Measurements from ENCODE around the gene DMD.
"Not testable (repeated sequence)": the region's sequence is repeated elsewhere in the genome, so short reads cannot be mapped to it uniquely, and the experiment has no call there.

DMD gene

GRCh38 chrX:31384471-31384870 lies 1826.9 kb downstream of the DMD start:
- DNase-seq (ENCODE audit: low read depth) = no peak

GRCh38 chrX:31383991-31384390 lies 1827.4 kb downstream of the DMD start:
- TF ChIP-seq CTCF (IDR thresholded peaks at IDR 0.05; ENCODE audit: control insufficient read depth, insufficient read depth, low read depth, low read length, missing control alignments) = no peak
- H3K4me3 ChIP-seq (ENCODE audit: control insufficient read depth, low read depth, low read length) = no peak overlapping the region
- DNase-seq (ENCODE audit: low read depth) = no peak

More at GRCh38 chrX:31384471-31384870, 1826.9 kb downstream of the DMD start:
- TF ChIP-seq CTCF (IDR thresholded peaks at IDR 0.05; ENCODE audit: control insufficient read depth, insufficient read depth, low read depth, low read length, missing control alignments) = no peak
- no peak overlapping the region for H3K4me3 ChIP-seq (ENCODE audit: control insufficient read depth, low read depth, low read length)

GRCh38 chrX:31378973-31379372 lies 1832.4 kb downstream of the DMD start:
- not testable (repeated sequence) for H3K4me3 ChIP-seq (ENCODE audit: control insufficient read depth, low read depth, low read length)

GRCh38 chrX:31377821-31378220 lies 1833.5 kb downstream of the DMD start:
- not testable (repeated sequence) for H3K4me3 ChIP-seq (ENCODE audit: control insufficient read depth, low read depth, low read length); DNase-seq (ENCODE audit: low read depth)

More at GRCh38 chrX:31378973-31379372, 1832.4 kb downstream of the DMD start:
- not testable (repeated sequence) for DNase-seq (ENCODE audit: low read depth)

GRCh38 chrX:31376408-31377022 lies 1834.8 kb downstream of the DMD start:
- H3K4me3 ChIP-seq (ENCODE audit: control insufficient read depth, low read depth, low read length) = no peak overlapping the region
- no peak for DNase-seq (ENCODE audit: low read depth)
- TF ChIP-seq CTCF (IDR thresholded peaks at IDR 0.05; ENCODE audit: control insufficient read depth, insufficient read depth, low read depth, low read length, missing control alignments) = no peak

GRCh38 chrX:31374786-31375185 lies 1836.6 kb downstream of the DMD start:
- no peak for TF ChIP-seq CTCF (IDR thresholded peaks at IDR 0.05; ENCODE audit: control insufficient read depth, insufficient read depth, low read depth, low read length, missing control alignments)
- DNase-seq (ENCODE audit: low read depth) = no peak
- no peak overlapping the region for H3K4me3 ChIP-seq (ENCODE audit: control insufficient read depth, low read depth, low read length)

- no peak overlapping the region for H3K4me3 ChIP-seq (ENCODE audit: control insufficient read depth, low read depth, low read length)
- no peak for DNase-seq (ENCODE audit: low read depth)
- no peak for TF ChIP-seq CTCF (IDR thresholded peaks at IDR 0.05; ENCODE audit: control insufficient read depth, insufficient read depth, low read depth, low read length, missing control alignments)
These were observed 1839.4 kb downstream of the DMD start for GRCh38 chrX:31371956-31372355.

GRCh38 chrX:31367816-31368215 lies 1843.5 kb downstream of the DMD start:
- no peak overlapping the region for H3K4me3 ChIP-seq (ENCODE audit: control insufficient read depth, low read depth, low read length)
- DNase-seq (ENCODE audit: low read depth) = no peak
- TF ChIP-seq CTCF (IDR thresholded peaks at IDR 0.05; ENCODE audit: control insufficient read depth, insufficient read depth, low read depth, low read length, missing control alignments) = no peak
